Upper lobe of left lung (tissue), 4 donors: ENCODE results near the gene JARID2.

Experiments used
- CTCF ChIP-seq, 6 experiments: fragments of 450-650 bp in 4 of 6; fragments of 200-600 bp in 2 of 6; sonication (generic) in 2 of 6; IDR thresholded peaks; one replicate each; pipeline ENCODE4 v1.5.1; 2016 to 2019; ENCODE audit warnings: antibody characterized with exemption in 6 of 6
- EP300 ChIP-seq, 4 donors: sonication (generic); formaldehyde crosslinking; IDR thresholded peaks; one replicate each; pipeline ENCODE4 v1.5.1; 2017; ENCODE audit warnings: antibody characterized with exemption in 4 of 4, control low read depth in 2 of 4
- POLR2A ChIP-seq, 4 donors: fragments of 450-650 bp; IDR thresholded peaks; one replicate each; pipeline ENCODE4 v1.5.1; 2016 to 2017; ENCODE audit warnings: antibody characterized with exemption in 4 of 4, mild to moderate bottlenecking in 2 of 4
- POLR2AphosphoS5 ChIP-seq, 2 donors: sonication (generic); formaldehyde crosslinking; IDR thresholded peaks; one replicate each; pipeline ENCODE4 v1.5.1; 2017; ENCODE audit warnings: antibody characterized with exemption in 2 of 2

- TF ChIP-seq CTCF (IDR thresholded peaks at IDR 0.05) (no peak), POLR2A (IDR thresholded peaks at IDR 0.05) (no peak), POLR2AphosphoS5 (IDR thresholded peaks at IDR 0.05) (no peak), EP300 (IDR thresholded peaks at IDR 0.05) (no peak)
Measured at GRCh38 chr6:15359335-15359862, 113.5 kb downstream of the JARID2 start.
